Stimulated activated CD8-positive, alpha-beta memory T cell treated with anti-CD3 and anti-CD28 coated beads, Interleukin-2, amount 100 ng/mL, for 48 hours (primary cell): ENCODE data around the gene CBX8.

Source experiments
- DNase-seq, 2 donors: peaks; one replicate each; pipeline ENCODE4 v3.0.0-alpha.2; 2020; ENCODE audit warnings: low read depth in 2 of 2

Gene CBX8

DNA sequence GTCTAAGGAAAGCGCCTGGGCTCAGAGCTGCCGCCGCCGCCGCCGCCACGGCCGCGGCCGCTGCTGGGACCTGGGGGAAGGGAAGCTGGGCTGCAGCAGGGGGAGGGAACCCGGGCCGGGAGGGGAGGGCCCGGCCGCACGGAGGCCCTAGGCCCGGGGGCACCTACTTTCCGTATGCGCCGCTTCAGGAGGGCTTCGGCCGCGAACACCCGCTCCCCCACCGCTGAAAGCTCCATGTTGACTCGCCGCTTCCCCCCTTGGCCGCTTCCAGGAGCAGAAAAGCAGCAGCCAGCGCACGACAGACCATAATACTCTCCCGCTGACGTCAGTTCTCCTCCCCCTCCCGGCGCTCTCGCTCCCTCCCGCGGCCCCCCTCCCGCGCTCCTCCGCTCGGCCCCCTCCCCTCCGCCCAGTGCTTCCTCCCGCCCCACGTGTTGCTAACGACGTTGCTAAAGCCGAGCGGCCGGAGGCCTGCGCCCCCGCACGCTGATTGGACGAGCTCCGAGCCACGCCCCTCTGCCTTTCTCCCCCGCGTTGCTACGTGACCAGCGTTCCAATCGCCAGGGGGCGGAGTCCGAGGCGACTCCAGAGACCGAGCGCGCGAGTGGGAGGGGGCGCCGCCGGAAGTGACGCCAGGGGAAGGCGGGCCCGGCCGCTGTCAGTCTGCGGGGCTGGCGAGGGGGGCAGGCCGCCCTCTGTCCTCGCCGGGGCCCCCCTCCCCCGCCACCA lies at the start of gene CBX8:
CBX8 (minus strand) TSS at position 315 of the 729 bp plus-strand sequence; CDS start at position 236, 79 bp downstream.
- DNase-seq: peak; percentile 99

GRCh38 chr17:79845601-79845949 lies 48.7 kb upstream of the CBX8 start:
- no peak for DNase-seq

- DNase-seq: peak in 1 of 2 donors; percentile 52
Observed at GRCh38 chr17:79844869-79845600, 48.2 kb upstream of the CBX8 start.

DNA sequence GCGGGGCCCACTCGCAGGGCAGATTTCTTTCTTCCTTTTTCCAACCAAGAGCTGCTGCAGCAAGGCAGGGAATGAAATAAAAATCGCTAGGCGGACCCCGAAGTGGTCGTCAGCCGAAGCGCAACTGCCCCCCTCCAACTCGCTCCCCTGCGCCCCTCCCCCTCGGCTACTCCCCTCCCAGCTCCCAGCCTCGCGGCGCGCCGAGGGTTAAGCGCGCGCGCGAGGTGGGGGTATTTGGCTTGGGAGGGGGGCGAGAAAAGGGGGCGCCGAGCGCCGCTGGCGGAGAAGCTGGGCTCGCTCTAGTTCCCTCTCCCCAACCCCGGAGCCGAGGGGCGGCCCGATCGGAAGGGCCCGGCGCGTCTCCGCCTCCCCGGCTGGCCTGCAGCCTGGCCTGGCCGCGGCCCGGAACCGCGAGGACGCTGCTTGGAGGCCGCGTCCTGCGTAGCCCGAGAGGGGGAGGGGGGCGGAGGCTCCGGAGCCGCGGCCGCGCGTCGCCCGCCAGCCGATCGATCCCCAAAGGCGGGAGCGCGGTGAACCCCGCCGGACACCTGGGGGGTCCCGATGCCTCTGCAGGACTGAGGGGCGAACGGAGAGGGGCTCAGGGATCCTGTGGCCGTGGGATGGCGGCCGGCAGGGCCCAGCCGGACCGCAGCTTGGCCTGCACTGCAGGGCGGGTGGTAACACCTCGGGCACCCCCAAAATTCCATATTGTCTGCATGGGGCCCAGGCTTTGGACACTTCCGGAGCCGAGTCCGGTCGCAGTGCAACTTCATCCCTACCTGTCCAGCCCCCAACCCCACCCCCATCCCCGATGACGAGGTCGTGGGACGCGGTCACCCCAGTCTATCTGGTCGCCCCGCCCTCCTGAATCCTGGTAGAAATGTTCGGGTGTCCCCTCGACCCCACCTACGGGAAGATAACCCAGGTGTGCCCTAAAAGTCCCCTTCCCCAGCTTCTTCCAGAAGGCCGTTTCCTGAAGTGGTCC lies 47.2 kb upstream of the CBX8 start:
- no peak for DNase-seq

DNA sequence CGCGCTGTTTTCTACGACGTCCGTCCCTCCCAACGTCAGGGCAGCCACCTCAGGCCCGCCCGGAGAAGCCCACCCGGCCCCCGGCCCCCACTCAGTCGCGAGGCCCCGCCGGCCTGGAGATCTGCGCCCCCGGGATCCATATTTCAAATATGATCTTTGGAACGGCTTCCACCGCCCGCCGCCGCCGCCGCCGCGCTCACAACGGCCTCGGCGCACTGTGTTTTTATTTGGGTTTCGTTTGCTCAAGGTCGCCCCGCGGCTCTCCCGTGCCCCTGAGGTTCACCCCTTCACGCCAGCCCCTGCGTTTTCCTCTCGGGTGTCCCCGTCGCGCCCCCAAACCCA lies 46.6 kb upstream of the CBX8 start:
- no peak for DNase-seq

- DNase-seq: no peak
Observed at GRCh38 chr17:79842656-79843473, 46.0 kb upstream of the CBX8 start.

- DNase-seq: no peak
Observed at GRCh38 chr17:79842136-79842655, 45.3 kb upstream of the CBX8 start.

DNA sequence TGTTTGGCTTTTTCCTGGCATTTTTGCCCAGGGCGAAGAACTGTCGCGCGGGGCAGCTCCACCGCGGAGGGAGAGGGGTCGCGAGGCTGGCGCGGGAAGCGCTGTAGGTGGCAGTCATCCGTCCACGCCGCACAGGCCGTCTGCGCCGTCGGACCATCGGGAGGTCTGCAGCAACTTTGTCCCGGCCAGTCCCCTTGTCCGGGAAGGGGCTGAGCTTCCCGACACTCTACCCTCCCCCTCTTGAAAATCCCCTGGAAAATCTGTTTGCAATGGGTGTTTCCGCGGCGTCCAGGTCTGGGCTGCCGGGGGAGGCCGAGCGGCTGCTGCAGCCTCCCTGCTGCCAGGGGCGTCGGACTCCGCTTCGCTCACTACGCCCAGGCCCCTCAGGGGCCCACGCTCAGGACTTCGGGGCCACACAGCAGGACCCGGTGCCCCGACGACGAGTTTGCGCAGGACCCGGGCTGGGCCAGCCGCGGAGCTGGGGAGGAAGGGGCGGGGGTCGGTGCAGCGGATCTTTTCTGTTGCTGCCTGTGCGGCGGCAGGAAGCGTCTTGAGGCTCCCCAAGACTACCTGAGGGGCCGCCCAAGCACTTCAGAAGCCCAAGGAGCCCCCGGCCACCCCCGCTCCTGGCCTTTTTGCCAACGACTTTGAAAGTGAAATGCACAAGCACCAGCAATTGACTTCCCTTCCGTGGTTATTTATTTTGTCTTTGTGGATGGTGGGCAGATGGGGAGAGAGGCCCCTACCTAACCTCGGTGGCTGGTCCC lies 44.7 kb upstream of the CBX8 start:
- DNase-seq: no peak

DNA sequence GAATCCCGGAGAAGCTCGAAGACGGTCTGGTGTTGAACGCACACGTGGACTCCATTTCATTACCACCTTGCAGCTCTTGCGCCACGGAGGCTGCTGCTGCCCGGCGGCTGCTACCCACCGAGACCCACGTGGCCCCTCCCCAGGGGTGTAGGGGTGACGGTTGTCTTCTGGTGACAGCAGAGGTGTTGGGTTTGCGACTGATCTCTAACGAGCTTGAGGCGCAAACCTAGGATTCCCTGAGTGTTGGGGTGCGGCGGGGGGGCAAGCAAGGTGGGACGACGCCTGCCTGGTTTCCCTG lies 44.1 kb upstream of the CBX8 start:
- DNase-seq: no peak

- DNase-seq: no peak
Observed at GRCh38 chr17:79840269-79840988, 43.6 kb upstream of the CBX8 start.

DNA sequence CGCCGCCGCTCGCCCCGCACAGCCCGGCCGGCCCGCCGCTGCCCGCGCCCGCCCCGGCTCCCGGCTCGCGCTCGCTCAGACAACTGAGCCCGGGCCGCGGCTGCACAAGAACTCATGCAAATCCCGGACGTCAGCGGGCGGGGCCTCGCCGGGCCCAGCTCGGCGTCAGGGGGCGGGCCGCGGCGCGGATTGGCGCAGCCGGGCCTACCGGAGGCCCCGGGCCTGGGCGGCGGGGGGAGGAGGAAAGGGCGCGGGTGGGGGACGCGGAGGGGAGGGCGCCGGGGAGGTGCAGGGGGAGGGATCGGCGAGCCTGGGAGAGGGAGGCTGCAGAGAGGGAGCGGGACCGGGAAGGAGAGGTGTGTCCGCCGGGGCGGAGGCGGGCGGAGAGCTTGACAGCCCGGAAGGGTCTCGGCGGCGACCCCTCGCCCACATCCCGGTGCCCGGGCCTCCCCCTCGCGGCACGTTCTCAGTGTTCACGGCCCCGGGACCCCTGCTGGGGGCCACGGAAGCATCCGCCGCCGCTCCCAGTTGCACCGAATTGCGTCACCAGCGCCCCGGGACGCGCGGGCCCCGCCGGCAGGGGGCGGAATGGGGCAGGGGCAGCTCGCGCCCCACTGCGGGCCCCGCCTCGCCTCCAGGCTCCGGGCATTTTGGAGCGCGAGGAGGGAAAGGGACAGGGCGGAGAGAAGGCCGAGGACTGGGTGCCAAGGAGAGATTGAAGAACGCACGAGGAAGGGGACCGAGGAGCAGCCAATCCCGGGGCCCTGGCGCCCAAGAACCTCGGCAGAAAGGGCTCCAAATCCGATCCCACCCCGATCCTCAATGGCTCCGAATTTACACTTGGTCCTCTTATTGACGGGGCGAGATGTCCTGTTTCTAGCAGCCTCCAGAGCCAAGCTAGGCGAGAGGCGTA lies 42.7 kb upstream of the CBX8 start, which contains the start of gene CBX4:
CBX4 (minus strand) TSS at position 85 of the 913 bp plus-strand sequence. CDS start 189 bp downstream, outside the sequence.
- DNase-seq: peak; percentile 87 to 88

DNA sequence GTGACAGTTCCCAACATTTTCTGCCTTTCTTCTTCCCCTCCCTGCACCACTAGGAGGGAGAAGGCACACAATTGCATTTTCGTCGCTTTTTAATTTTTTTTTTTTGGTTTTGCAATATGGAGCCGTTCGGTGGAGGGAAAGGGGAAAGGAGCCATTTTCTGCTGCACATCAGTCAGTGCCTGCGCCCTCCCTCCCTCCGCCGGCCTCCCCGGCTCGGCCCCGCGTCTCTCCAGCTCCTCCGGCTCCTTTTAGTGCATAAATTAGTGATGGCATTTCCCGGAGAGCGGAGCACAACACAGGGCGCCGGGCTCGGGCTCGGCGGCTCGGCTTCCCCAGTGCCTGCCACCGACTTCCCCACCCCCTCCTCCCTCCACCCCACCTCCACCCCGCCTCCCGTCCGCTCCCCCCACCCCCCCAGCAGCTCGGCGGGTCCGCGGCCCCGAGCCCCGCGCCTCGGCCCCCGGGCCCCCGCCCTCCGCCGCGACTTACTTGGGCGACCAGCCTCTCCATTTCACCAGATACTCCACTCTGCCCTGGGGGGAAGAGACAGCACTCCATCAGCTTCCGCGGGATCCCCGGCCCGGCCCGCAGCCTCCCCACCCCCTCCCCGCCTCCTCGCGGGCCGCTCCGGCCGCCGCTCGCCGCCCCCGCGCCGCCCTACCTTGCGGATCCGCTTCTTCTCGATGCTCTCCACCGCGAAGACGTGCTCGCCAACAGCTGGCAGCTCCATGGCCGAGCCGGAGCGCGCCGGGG lies 41.8 kb upstream of the CBX8 start:
- DNase-seq: peak in 1 of 2 donors; percentile 32

GRCh38 chr17:79837888-79838521 lies 41.1 kb upstream of the CBX8 start:
- DNase-seq: no peak

- DNase-seq: peak in 1 of 2 donors; percentile 49
Observed at GRCh38 chr17:79836972-79837887, 40.4 kb upstream of the CBX8 start.

GRCh38 chr17:79836510-79836971 lies 39.7 kb upstream of the CBX8 start:
- DNase-seq: no peak

DNA sequence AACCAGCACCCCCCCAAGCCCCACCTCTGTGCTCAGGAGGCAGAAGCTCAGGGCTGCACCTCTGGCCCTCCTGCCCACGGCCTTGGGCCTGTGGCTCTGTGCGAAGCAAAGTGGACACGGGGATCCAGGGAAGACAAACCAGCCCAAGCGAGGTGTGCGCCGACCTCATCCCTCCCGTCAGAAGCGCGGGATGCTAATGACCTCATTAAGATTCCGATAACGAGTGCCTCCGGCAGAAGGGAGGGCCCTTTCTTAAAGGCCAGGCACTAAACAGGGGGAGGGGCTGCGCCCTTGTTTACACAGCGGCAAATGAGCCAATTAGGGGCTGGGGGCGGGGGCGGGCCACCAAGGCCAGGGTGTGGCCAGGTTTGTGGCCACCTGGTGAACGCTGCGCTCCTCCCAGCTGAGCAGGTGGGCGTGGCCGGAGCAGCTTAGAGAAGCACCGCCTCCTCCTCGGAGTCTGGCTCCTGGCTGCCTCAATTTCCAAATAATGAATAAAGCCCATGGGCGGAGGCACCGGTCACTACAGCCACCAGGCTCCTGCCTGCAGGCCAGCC lies 39.2 kb upstream of the CBX8 start:
- DNase-seq: no peak
